ENCODE results near the gene METTL16. TPM values are rescaled to one million over a fixed set of nuclear protein-coding genes. Genes with fewer than 3 reads are reported as not detected.

Gene METTL16
- total and polyA plus RNA-seq, 10 donors, result 17.1 to 38.2 (median 27.8) TPM

GRCh38 chr17:2387086-2388019 lies 124.3 kb downstream of the METTL16 start:
- intact Hi-C loops (cut with DNase I; ENCODE audit: low total_unique reads), result no loop called here
- TF ChIP-seq POLR2AphosphoS5 (IDR thresholded peaks at IDR 0.05) (peak in 1 of 3 donors; percentile 58), POLR2A (IDR thresholded peaks at IDR 0.05) (no peak)
- TF ChIP-seq, protein P1, sequence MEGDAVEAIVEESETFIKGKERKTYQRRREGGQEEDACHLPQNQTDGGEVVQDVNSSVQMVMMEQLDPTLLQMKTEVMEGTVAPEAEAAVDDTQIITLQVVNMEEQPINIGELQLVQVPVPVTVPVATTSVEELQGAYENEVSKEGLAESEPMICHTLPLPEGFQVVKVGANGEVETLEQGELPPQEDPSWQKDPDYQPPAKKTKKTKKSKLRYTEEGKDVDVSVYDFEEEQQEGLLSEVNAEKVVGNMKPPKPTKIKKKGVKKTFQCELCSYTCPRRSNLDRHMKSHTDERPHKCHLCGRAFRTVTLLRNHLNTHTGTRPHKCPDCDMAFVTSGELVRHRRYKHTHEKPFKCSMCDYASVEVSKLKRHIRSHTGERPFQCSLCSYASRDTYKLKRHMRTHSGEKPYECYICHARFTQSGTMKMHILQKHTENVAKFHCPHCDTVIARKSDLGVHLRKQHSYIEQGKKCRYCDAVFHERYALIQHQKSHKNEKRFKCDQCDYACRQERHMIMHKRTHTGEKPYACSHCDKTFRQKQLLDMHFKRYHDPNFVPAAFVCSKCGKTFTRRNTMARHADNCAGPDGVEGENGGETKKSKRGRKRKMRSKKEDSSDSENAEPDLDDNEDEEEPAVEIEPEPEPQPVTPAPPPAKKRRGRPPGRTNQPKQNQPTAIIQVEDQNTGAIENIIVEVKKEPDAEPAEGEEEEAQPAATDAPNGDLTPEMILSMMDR (IDR thresholded peaks at IDR 0.05 in 8 of 11, conservative IDR thresholded peaks at IDR 0.05 in 3 of 11), result no peak
- DNase-seq, result no peak
- Histone ChIP-seq H3K4me3 (no peak overlapping the region), H3K36me3 (peaks cover 4 to 55% (median 28%) of the 10 kb centered on the region in 6 donors), H3K27me3 (replicated peaks in 1 of 7) (no peaks in the 10 kb centered on the region), H3K9me3 (no peaks in the 10 kb centered on the region), H3K4me1 (peaks cover 24 to 84% (median 40%) of the 10 kb centered on the region in 6 donors), H3K27ac (no peak overlapping the region)
- 90 to 97% (median 93%) methylated on average over 35 to 41 of the region's 41 CpGs for WGBS, 5 donors

DNA sequence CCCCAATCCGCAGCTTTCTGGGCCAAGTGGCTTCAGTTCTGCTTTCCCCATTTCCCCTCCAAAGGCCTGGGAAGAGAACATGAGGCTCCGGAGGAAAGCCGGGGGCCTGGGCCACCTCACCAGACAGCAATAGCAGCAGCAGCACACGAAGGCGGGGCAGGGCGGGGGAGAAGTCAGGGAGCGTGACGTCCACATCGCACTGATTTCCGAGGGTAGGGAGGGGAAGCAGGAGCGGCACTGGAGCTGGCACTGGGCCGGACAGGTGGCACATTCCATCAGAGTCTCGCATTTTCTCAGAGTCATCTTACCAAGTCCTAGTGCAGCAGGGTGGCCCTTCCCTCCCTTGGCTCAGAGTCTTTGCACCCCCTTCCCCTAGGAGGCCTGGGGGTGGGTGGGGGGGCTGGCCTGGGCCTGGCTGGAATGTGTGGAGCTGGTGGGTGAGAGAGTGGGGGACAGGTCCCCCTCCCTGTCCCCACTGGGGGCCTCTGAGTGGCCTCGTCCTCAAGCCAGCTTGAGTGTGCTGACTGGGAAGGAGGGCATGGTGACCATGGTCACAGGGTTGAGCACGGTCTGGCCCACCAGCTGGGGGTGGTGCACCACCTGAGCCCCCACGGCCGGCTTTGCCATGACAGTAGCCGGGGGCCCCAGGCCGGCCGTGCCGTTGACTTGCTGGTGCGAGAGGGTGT lies 125.1 kb downstream of the METTL16 start:
- peaks cover 18 to 79% (median 36%) of the 10 kb centered on the region in 6 donors for H3K4me1 ChIP-seq
- intact Hi-C loops (cut with DNase I; ENCODE audit: low total_unique reads), result no loop called here
- 91 to 95% (median 91%) methylated on average over 19 to 22 of the region's 22 CpGs for WGBS, 5 donors
- H3K36me3 ChIP-seq, result peaks cover 4 to 58% (median 29%) of the 10 kb centered on the region in 6 donors
- TF ChIP-seq POLR2AphosphoS5 (IDR thresholded peaks at IDR 0.05), result no peak
- TF ChIP-seq, protein P1 (IDR thresholded peaks at IDR 0.05 in 8 of 11, conservative IDR thresholded peaks at IDR 0.05 in 3 of 11), result no peak
- TF ChIP-seq POLR2A (IDR thresholded peaks at IDR 0.05), result no peak
- H3K4me3 ChIP-seq, result no peak overlapping the region
- H3K9me3 ChIP-seq, result no peaks in the 10 kb centered on the region
- no peaks in the 10 kb centered on the region for H3K27me3 ChIP-seq (replicated peaks in 1 of 7)
- peak overlapping the region in 1 of 8 donors; percentile 15 for H3K27ac ChIP-seq
- DNase-seq, result no peak

DNA sequence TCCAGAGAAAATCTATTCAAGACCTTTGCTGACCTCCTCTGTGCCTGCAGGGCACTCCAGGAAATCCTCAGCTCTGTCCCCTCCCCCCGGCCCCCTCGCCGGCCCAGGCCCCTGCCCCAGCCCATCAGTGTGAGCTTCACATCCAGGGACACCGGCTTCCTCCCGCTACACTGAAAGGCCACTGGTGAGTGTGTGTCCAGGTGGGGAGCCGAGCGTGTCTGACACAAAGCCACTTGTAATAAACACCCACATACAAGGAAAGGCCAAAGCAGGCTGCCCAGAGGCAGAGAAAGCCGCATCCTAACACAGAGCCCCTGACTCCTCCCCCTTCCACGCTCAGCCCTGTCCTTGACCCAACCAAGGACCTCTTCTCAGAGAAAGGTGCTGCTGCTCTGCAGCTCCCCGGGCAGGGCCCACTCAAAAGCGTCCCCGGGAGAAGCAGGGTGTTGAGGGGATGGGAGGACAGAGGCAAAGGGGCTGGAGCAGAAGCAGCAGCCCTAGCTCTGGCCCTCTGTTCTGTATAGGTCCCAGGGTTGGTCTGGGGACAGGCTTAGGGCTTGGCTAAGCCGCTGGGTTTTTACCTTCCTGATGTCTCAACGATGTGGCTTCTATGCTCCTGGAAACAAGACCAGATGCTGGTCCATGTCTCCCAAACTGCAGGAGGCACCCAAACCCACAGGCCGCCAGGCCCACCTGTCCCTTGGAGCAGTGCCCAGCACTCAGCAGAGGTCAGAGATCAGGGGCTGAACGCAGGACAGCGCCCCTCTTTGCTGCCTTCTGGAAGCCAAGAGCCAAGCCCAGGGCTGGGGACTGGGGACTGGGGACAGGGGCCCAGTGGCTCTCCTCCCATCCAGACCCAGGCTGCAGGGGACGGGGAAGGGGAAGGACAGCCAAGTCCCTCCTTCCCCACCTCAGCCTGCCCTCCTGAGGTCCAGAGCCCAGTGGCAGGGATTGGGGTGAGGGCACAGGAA lies 126.2 kb downstream of the METTL16 start:
- intact Hi-C loops (cut with DNase I; ENCODE audit: low total_unique reads), result no loop called here
- no peak for DNase-seq
- 68 to 86% (median 77%) methylated on average over 14 to 18 of the region's 18 CpGs for WGBS, 5 donors

More for the DNA sequence above, 126.2 kb downstream of the METTL16 start:
- H3K27me3 ChIP-seq (replicated peaks in 1 of 7), result no peaks in the 10 kb centered on the region
- peaks cover 4 to 68% (median 36%) of the 10 kb centered on the region in 6 donors for H3K36me3 ChIP-seq
- no peak for TF ChIP-seq POLR2A (IDR thresholded peaks at IDR 0.05)
- H3K4me3 ChIP-seq, result no peak overlapping the region
- peak overlapping the region in 3 of 8 donors; percentile 8 to 15 (median 15) for H3K27ac ChIP-seq
- H3K9me3 ChIP-seq, result no peaks in the 10 kb centered on the region
- H3K4me1 ChIP-seq, result peaks cover 9 to 78% (median 30%) of the 10 kb centered on the region in 6 donors
